K562 (cell line): ENCODE results near the gene TSPAN32. TPM values are rescaled to one million over a fixed set of nuclear protein-coding genes. Genes with fewer than 3 reads are reported as not detected.

ENCODE experiments used
- ATAC-seq: fragments of 200-7000 bp; cut with Tn5 transposase; 3 replicates; pipeline ENCODE4 v1.9.1; 2020; ENCODE audit warnings: moderate library complexity
- BruUV-seq: library from RNA; stranded (reverse); fragments of 400-500 nt; replicated peaks from 2 replicates; lab custom pipeline; 2021; lab: Mats Ljungman, UMichigan
- CTCF ChIA-PET: fragments of 300-600 bp; formaldehyde crosslinking; extraction: SDS; loops from one replicate; lab custom pipeline; 2021; ENCODE audit warnings: low intra/inter-chr PET ratio; lab: Yijun Ruan, JAX
- POLR2A ChIA-PET: fragments of 300-600, 350-650 bp; sonication (Branson Sonifier 250); formaldehyde crosslinking; extraction: SDS; loops from one replicate; lab custom pipeline; 2021; ENCODE audit warnings: antibody characterized with exemption, inconsistent platforms; lab: Yijun Ruan, JAX
- DNase-seq, 4 experiments: peaks; one replicate each; pipeline versions ENCODE4 v3.0.0 to v3.0.0-alpha.2; 2011 to 2018; ENCODE audit warnings: low spot score in 3 of 4, mixed read lengths in 3 of 4; ENCODE audit errors: extremely low read depth in 1 of 4
- FAIRE-seq: peaks from 2 replicates; lab custom pipeline; 2011; peaks lifted over from hg19 to GRCh38; lab: Jason Lieb, UNC
- H2AFZ ChIP-seq: 2 replicates; pipeline ENCODE4 v1.6.0; 2011; ENCODE audit warnings: low read depth, low read length, control low read depth, inconsistent platforms
- H3K27ac ChIP-seq: fragments of 200-600 bp; 3 replicates; pipeline ENCODE4 v1.8.0; 2011; ENCODE audit warnings: low read depth, mild to moderate bottlenecking, control low read depth, inconsistent platforms, low read length, moderate library complexity, mixed read lengths; ENCODE audit errors: extremely low read depth
- H3K27me3 ChIP-seq, 2 experiments: fragments of 300-600 bp in 1 of 2; 2 replicates in 1 of 2; 3 replicates in 1 of 2; pipeline versions ENCODE4 v1.6.0 to v1.8.0; 2011; ENCODE audit warnings: inconsistent platforms in 2 of 2, low read length in 2 of 2, mild to moderate bottlenecking in 1 of 2, mixed read lengths in 1 of 2, moderate library complexity in 1 of 2; ENCODE audit not compliant: control insufficient read depth in 2 of 2, insufficient read depth in 2 of 2
- H3K36me3 ChIP-seq: fragments of 300-600 bp; 3 replicates; pipeline ENCODE4 v1.8.0; 2011; ENCODE audit warnings: mild to moderate bottlenecking, low read length, inconsistent platforms; ENCODE audit not compliant: control insufficient read depth, insufficient read depth
- H3K4me1 ChIP-seq, 2 experiments: fragments of 200-600 bp in 1 of 2; replicated peaks in 1 of 2; 2 replicates in 1 of 2; 3 replicates in 1 of 2; pipeline versions ENCODE4 v1.5.1 to v1.8.0; 2011; ENCODE audit warnings: inconsistent platforms in 2 of 2, low read length in 2 of 2, mild to moderate bottlenecking in 1 of 2, mixed read lengths in 1 of 2, moderate library complexity in 1 of 2; ENCODE audit not compliant: control insufficient read depth in 2 of 2, insufficient read depth in 2 of 2
- H3K4me2 ChIP-seq: 2 replicates; pipeline ENCODE4 v1.6.1; 2011; ENCODE audit warnings: low read length, control low read depth, inconsistent platforms, mixed read lengths; ENCODE audit not compliant: insufficient read depth
- H3K4me3 ChIP-seq: fragments of 200-600 bp; sonication (generic), shearing (Covaris generic); 2 replicates; pipeline ENCODE4 v1.5.1; 2016; ENCODE audit warnings: control low read depth, inconsistent platforms
- H3K79me2 ChIP-seq: fragments of 200-600 bp; 3 replicates; pipeline ENCODE4 v1.8.0; 2011; ENCODE audit warnings: low read length, inconsistent platforms; ENCODE audit not compliant: control insufficient read depth, insufficient read depth
- H3K9ac ChIP-seq, 2 experiments: 2 replicates each; pipeline versions ENCODE4 v1.6.0 to v1.6.1; 2011; ENCODE audit warnings: low read depth in 2 of 2, low read length in 2 of 2, control low read depth in 1 of 2, inconsistent platforms in 1 of 2, mild to moderate bottlenecking in 1 of 2, mixed read lengths in 1 of 2; ENCODE audit not compliant: insufficient read depth in 1 of 2
- H3K9me1 ChIP-seq: one replicate; pipeline ENCODE4 v1.6.0; 2011; ENCODE audit warnings: inconsistent platforms, mild to moderate bottlenecking, low read length, moderate library complexity; ENCODE audit not compliant: control insufficient read depth, insufficient read depth
- H3K9me3 ChIP-seq: replicated peaks from 2 replicates; pipeline ENCODE4 v1.5.1; 2011; ENCODE audit warnings: low read depth, low read length, inconsistent platforms; ENCODE audit not compliant: control insufficient read depth, insufficient read depth
- H4K20me1 ChIP-seq: replicated peaks from 2 replicates; pipeline ENCODE4 v1.6.1; 2011; ENCODE audit warnings: low read length, inconsistent platforms, mixed read lengths; ENCODE audit not compliant: control insufficient read depth, insufficient read depth
- HCFC1 ChIP-seq: IDR thresholded peaks from 2 replicates; pipeline ENCODE4 v1.6.1; 2012; ENCODE audit warnings: low read depth, low read length, improper control_type of control experiment
- HDGF ChIP-seq: fragments of 450-650 bp; IDR thresholded peaks from 2 replicates; pipeline ENCODE4 v1.6.1; 2016
- PRPF4 ChIP-seq: fragments of 200-400 bp; formaldehyde crosslinking; IDR thresholded peaks from one replicate; pipeline ENCODE4 v1.6.1; 2017; ENCODE audit warnings: low read length, low read depth, mild to moderate bottlenecking; ENCODE audit not compliant: insufficient read depth, poor library complexity, severe bottlenecking
- RAD51 ChIP-seq: fragments of 450-650 bp; IDR thresholded peaks from 2 replicates; pipeline ENCODE4 v1.7.1; 2016; ENCODE audit warnings: low read depth, mild to moderate bottlenecking, borderline replicate concordance
- SRF ChIP-seq, 2 experiments: fragments of 250-450, 450-650 bp in 1 of 2; sonication (Bioruptor Pico) in 1 of 2; sonication (generic) in 1 of 2; formaldehyde crosslinking; IDR thresholded peaks; 2 replicates each; pipeline versions ENCODE4 v1.5.0 to v1.5.1; 2020 to 2022; ENCODE audit warnings: mild to moderate bottlenecking in 1 of 2, missing genetic modification reagents in 1 of 2
- TRIM28 ChIP-seq: fragments of 450-650 bp; IDR thresholded peaks from 2 replicates; pipeline ENCODE4 v1.6.1; 2017
- ZNF224 ChIP-seq: sonication (generic); formaldehyde crosslinking; IDR thresholded peaks from 2 replicates; pipeline ENCODE4 v1.8.0; 2022; ENCODE audit warnings: mild to moderate bottlenecking, missing genetic modification reagents
- ZNF3 ChIP-seq: fragments of 250-450 bp; sonication (Bioruptor Pico); IDR thresholded peaks from 2 replicates; pipeline ENCODE4 v1.5.0; 2021; ENCODE audit warnings: mild to moderate bottlenecking, moderate library complexity
- ZNF444 ChIP-seq: fragments of 250-450 bp; sonication (Bioruptor Pico); IDR thresholded peaks from 2 replicates; pipeline ENCODE4 v1.4.0; 2020; ENCODE audit warnings: mild to moderate bottlenecking, moderate library complexity
- WGBS: fragments of 100-300 bp; shearing (Covaris generic); methylation state at CpG from one replicate; pipeline ENCODE4 v1.1.6; 2016; ENCODE audit warnings: low coverage, mixed read lengths; ENCODE audit not compliant: insufficient coverage; ENCODE audit errors: missing lambda C conversion rate; 5-methylcytosine and 5-hydroxymethylcytosine counted together
- in situ Hi-C: fragments of 300-500 bp; cut with MboI; formaldehyde crosslinking; loops from 4 replicates; pipeline ENCODE4 v1.15.0; 2018; ENCODE audit warnings: inconsistent platforms, mixed read lengths
- intact Hi-C: fragments of 100-400 bp; cut with micrococcal nuclease; formaldehyde crosslinking; loops from 2 replicates; pipeline ENCODE4 v1.14.2; 2022
- polyA plus RNA-seq, 8 experiments: library from polyadenylated mRNA; depleted of rRNA in 4 of 8; stranded (reverse) in 5 of 8; unstranded in 3 of 8; fragments of >200 nt; fragmentation: Nextera tagmentation in 2 of 8; fragmentation: Illumina TruSeq in 1 of 8; extraction: Ambion mirVana in 2 of 8; extraction: Trizol in 1 of 8; gene quantifications; 2 replicates each; pipeline versions ENCODE4 v1.2.1 to v1.2.3, GENCODE V29; 2011 to 2014; ENCODE audit warnings: inconsistent platforms in 1 of 8, missing spikeins in 1 of 8
- total RNA-seq, 7 experiments: library from RNA; depleted of rRNA in 6 of 7; stranded (reverse); fragments of >200 nt in 6 of 7; fragmentation: Illumina TruSeq in 2 of 7; extraction: Trizol in 2 of 7; gene quantifications; 2 replicates each; pipeline versions ENCODE4 v1.2.1 to v1.2.3, GENCODE V29; 2011 to 2021; ENCODE audit warnings: low replicate concordance in 1 of 7
- TF ChIP-seq, protein P1 (sequence below): sonication (generic); formaldehyde crosslinking; IDR thresholded peaks from 2 replicates; pipeline ENCODE4 v1.8.1; 2023; ENCODE audit warnings: missing genetic modification reagents, mild to moderate bottlenecking, borderline replicate concordance

The TSPAN32 gene
- total and polyA plus RNA-seq, 9 of the 15 experiments (the other 6 are each of a cell fraction or from before 2014, with no cell fraction given) = 0.21 to 7.3 (median 2.6) TPM

GRCh38 chr11:2295971-2296912 is 5.6 kb upstream of the TSPAN32 start:
- H3K4me3 ChIP-seq = no peak overlapping the region
- BruUV-seq = no TSS peak
- ATAC-seq = no peak
- CTCF ChIA-PET = no interaction called here
- DNase-seq = no peak
- no peak overlapping the region for H2AFZ ChIP-seq
- H3K4me1 ChIP-seq = peaks cover 17 to 48% of the 10 kb centered on the region in 2 experiments
- no peak overlapping the region for H3K27ac ChIP-seq
- 31% methylated on average over 17 of the region's 17 CpGs for WGBS
- TF ChIP-seq TRIM28 = no peak
- TF ChIP-seq, protein P1, sequence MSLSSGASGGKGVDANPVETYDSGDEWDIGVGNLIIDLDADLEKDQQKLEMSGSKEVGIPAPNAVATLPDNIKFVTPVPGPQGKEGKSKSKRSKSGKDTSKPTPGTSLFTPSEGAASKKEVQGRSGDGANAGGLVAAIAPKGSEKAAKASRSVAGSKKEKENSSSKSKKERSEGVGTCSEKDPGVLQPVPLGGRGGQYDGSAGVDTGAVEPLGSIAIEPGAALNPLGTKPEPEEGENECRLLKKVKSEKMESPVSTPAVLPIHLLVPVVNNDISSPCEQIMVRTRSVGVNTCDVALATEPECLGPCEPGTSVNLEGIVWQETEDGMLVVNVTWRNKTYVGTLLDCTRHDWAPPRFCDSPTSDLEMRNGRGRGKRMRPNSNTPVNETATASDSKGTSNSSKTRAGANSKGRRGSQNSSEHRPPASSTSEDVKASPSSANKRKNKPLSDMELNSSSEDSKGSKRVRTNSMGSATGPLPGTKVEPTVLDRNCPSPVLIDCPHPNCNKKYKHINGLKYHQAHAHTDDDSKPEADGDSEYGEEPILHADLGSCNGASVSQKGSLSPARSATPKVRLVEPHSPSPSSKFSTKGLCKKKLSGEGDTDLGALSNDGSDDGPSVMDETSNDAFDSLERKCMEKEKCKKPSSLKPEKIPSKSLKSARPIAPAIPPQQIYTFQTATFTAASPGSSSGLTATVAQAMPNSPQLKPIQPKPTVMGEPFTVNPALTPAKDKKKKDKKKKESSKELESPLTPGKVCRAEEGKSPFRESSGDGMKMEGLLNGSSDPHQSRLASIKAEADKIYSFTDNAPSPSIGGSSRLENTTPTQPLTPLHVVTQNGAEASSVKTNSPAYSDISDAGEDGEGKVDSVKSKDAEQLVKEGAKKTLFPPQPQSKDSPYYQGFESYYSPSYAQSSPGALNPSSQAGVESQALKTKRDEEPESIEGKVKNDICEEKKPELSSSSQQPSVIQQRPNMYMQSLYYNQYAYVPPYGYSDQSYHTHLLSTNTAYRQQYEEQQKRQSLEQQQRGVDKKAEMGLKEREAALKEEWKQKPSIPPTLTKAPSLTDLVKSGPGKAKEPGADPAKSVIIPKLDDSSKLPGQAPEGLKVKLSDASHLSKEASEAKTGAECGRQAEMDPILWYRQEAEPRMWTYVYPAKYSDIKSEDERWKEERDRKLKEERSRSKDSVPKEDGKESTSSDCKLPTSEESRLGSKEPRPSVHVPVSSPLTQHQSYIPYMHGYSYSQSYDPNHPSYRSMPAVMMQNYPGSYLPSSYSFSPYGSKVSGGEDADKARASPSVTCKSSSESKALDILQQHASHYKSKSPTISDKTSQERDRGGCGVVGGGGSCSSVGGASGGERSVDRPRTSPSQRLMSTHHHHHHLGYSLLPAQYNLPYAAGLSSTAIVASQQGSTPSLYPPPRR (CRISPR knock-in tag) = no peak
- no peak for TF ChIP-seq ZNF444 (CRISPR knock-in tag)
- no peak for TF ChIP-seq HDGF
- TF ChIP-seq SRF (CRISPR knock-in tag; IDR thresholded peaks at IDR 0.05) = no peak
- no peak for TF ChIP-seq RAD51
- TF ChIP-seq PRPF4 = no peak
- TF ChIP-seq ZNF3 (CRISPR knock-in tag) = no peak
- no peak for TF ChIP-seq HCFC1
- TF ChIP-seq ZNF224 (CRISPR knock-in tag) = no peak
- intact Hi-C loops (no loop called here), in situ Hi-C loops (loop anchor here (5.0 kb wide), 1 partner anchor 94 kb away; no protein-coding TSS in a partner anchor)
- no peak for FAIRE-seq
- no peaks in the 10 kb centered on the region for H4K20me1 ChIP-seq
- no peaks in the 10 kb centered on the region for H3K9me1 ChIP-seq
- H3K9me3 ChIP-seq = no peaks in the 10 kb centered on the region
- H3K79me2 ChIP-seq = no peaks in the 10 kb centered on the region
- H3K36me3 ChIP-seq = no peaks in the 10 kb centered on the region
- peak overlapping the region in 1 of 2 experiments; percentile 55; a peak in 2 of 4 replicates for H3K9ac ChIP-seq
- POLR2A ChIA-PET = no interaction called here
- peaks cover 0 to 13% of the 10 kb centered on the region in 2 experiments; a peak in 2 of 5 replicates for H3K27me3 ChIP-seq
- no peak overlapping the region for H3K4me2 ChIP-seq
